Mesenchymal stem cell (in vitro differentiated cells and primary cell): ENCODE data around the gene NOSIP.

Source experiments
- DNase-seq: peaks from one replicate; pipeline ENCODE4 v3.0.0-alpha.2; 2013
- H2AFZ ChIP-seq: one replicate; pipeline ENCODE4 v1.6.1; 2013; ENCODE audit warnings: low read depth, mild to moderate bottlenecking, control low read depth, inconsistent platforms, low read length, moderate library complexity
- H2AK5ac ChIP-seq: 2 replicates; pipeline ENCODE4 v1.6.1; 2013; ENCODE audit warnings: low read length, moderate library complexity, mild to moderate bottlenecking, inconsistent platforms; ENCODE audit not compliant: severe bottlenecking
- H2BK120ac ChIP-seq: one replicate; pipeline ENCODE4 v1.6.1; 2013; ENCODE audit warnings: low read depth, mild to moderate bottlenecking, inconsistent platforms, low read length, moderate library complexity
- H2BK12ac ChIP-seq, 2 experiments: one replicate each; pipeline ENCODE4 v1.6.1; 2013; ENCODE audit warnings: inconsistent platforms in 2 of 2, low read length in 2 of 2, mild to moderate bottlenecking in 2 of 2, moderate library complexity in 2 of 2, control low read depth in 1 of 2
- H2BK15ac ChIP-seq: one replicate; pipeline ENCODE4 v1.6.1; 2013; ENCODE audit warnings: mild to moderate bottlenecking, low read depth, inconsistent platforms; ENCODE audit not compliant: poor library complexity, severe bottlenecking
- H2BK5ac ChIP-seq: 2 replicates; pipeline ENCODE4 v1.6.1; 2013; ENCODE audit warnings: low read depth, mild to moderate bottlenecking, low read length, control low read depth, inconsistent platforms; ENCODE audit not compliant: poor library complexity, severe bottlenecking
- H3K14ac ChIP-seq, 2 experiments: one replicate each; pipeline ENCODE4 v1.6.1; 2013; ENCODE audit warnings: inconsistent platforms in 2 of 2, low read length in 2 of 2, control low read depth in 1 of 2, mild to moderate bottlenecking in 1 of 2, moderate library complexity in 1 of 2
- H3K18ac ChIP-seq, 2 experiments: one replicate each; pipeline ENCODE4 v1.6.1; 2013; ENCODE audit warnings: inconsistent platforms in 2 of 2, low read length in 2 of 2, control low read depth in 1 of 2, low read depth in 1 of 2, mild to moderate bottlenecking in 1 of 2
- H3K23ac ChIP-seq, 2 experiments: one replicate each; pipeline ENCODE4 v1.6.1; 2013; ENCODE audit warnings: inconsistent platforms in 2 of 2, low read length in 2 of 2, mild to moderate bottlenecking in 2 of 2, moderate library complexity in 2 of 2, control low read depth in 1 of 2
- H3K27ac ChIP-seq: 2 replicates; pipeline ENCODE4 v1.5.1; 2013; ENCODE audit warnings: mild to moderate bottlenecking, moderate library complexity, low read length, control low read depth, inconsistent platforms; ENCODE audit not compliant: poor library complexity, severe bottlenecking
- H3K27me3 ChIP-seq, 2 experiments: 2 replicates each; pipeline versions ENCODE4 v1.6.1 to v1.7.0; 2013; ENCODE audit warnings: low read length in 2 of 2, mild to moderate bottlenecking in 2 of 2, moderate library complexity in 2 of 2, control low read depth in 1 of 2, inconsistent platforms in 1 of 2; ENCODE audit not compliant: control insufficient read depth in 1 of 2, insufficient read depth in 1 of 2
- H3K36me3 ChIP-seq, 2 experiments: 2 replicates each; pipeline versions ENCODE4 v1.6.1 to v1.7.0; 2013; ENCODE audit warnings: low read length in 2 of 2, control low read depth in 1 of 2, inconsistent platforms in 1 of 2, low read depth in 1 of 2, mild to moderate bottlenecking in 1 of 2; ENCODE audit not compliant: insufficient read depth in 2 of 2, control insufficient read depth in 1 of 2
- H3K4ac ChIP-seq, 2 experiments: one replicate each; pipeline ENCODE4 v1.6.1; 2013; ENCODE audit warnings: inconsistent platforms in 2 of 2, low read length in 2 of 2, mild to moderate bottlenecking in 2 of 2, moderate library complexity in 2 of 2, control low read depth in 1 of 2, low read depth in 1 of 2
- H3K4me1 ChIP-seq: 2 replicates; pipeline ENCODE4 v1.6.1; 2013; ENCODE audit warnings: low read depth, low read length, control low read depth; ENCODE audit not compliant: control insufficient read depth, insufficient read depth
- H3K4me2 ChIP-seq: 2 replicates; pipeline ENCODE4 v1.6.1; 2013; ENCODE audit warnings: low read length, mild to moderate bottlenecking, inconsistent platforms; ENCODE audit not compliant: poor library complexity, severe bottlenecking
- H3K4me3 ChIP-seq, 2 experiments: 2 replicates each; pipeline versions ENCODE4 v1.5.1 to v1.7.0; 2013; ENCODE audit warnings: low read length in 2 of 2, mild to moderate bottlenecking in 2 of 2, control low read depth in 1 of 2, low read depth in 1 of 2; ENCODE audit not compliant: insufficient read depth in 1 of 2
- H3K79me1 ChIP-seq: replicated peaks from 2 replicates; pipeline ENCODE4 v1.6.1; 2013; ENCODE audit warnings: mild to moderate bottlenecking, control low read depth, low read length, inconsistent platforms; ENCODE audit not compliant: poor library complexity, severe bottlenecking
- H3K9ac ChIP-seq: 2 replicates; pipeline ENCODE4 v1.7.0; 2013; ENCODE audit warnings: mild to moderate bottlenecking, low read length, moderate library complexity
- H3K9me3 ChIP-seq: 2 replicates; pipeline ENCODE4 v1.7.0; 2013; ENCODE audit warnings: mild to moderate bottlenecking, low read length; ENCODE audit not compliant: control insufficient read depth
- H4K8ac ChIP-seq: one replicate; pipeline ENCODE4 v1.6.1; 2013; ENCODE audit warnings: inconsistent platforms, mild to moderate bottlenecking, low read length, moderate library complexity
- H4K91ac ChIP-seq: one replicate; pipeline ENCODE4 v1.6.1; 2013; ENCODE audit warnings: mild to moderate bottlenecking, low read length, inconsistent platforms
- WGBS: methylation state at CpG from one replicate; pipeline ENCODE4 v1.1.7; 2013; ENCODE audit warnings: mixed read lengths; 5-methylcytosine and 5-hydroxymethylcytosine counted together

NOSIP gene

GRCh38 chr19:49574206-49574755 is 6.1 kb downstream of the NOSIP start:
- Histone ChIP-seq H2BK15ac (no peak overlapping the region), H3K36me3 (peaks cover 23 to 25% of the 10 kb centered on the region in 2 experiments), H3K27ac (no peak overlapping the region), H4K8ac (no peak overlapping the region), H2BK5ac (no peak overlapping the region), H3K18ac (no peak overlapping the region), H3K9ac (peak overlapping the region; percentile 36), H4K91ac (no peak overlapping the region), H3K27me3 (no peaks in the 10 kb centered on the region), H3K4me1 (peaks cover 12% of the 10 kb centered on the region), H3K4me3 (no peak overlapping the region), H2AK5ac (no peak overlapping the region), H3K23ac (no peak overlapping the region), H2BK12ac (no peak overlapping the region), H3K14ac (no peak overlapping the region), H3K4me2 (no peak overlapping the region), H2BK120ac (no peak overlapping the region), H2AFZ (no peak overlapping the region), H3K79me1 (peaks cover 12% of the 10 kb centered on the region), H3K4ac (no peak overlapping the region), H3K9me3 (no peaks in the 10 kb centered on the region)
- WGBS, result 88% methylated on average over 2 of the region's 2 CpGs
- DNase-seq, result peak; percentile 42

- 93% methylated on average over 1 of the region's 3 CpGs for WGBS
- no peak overlapping the region for H3K18ac ChIP-seq
- H2BK5ac ChIP-seq, result no peak overlapping the region
- H3K79me1 ChIP-seq, result peaks cover 14% of the 10 kb centered on the region
- H3K9ac ChIP-seq, result no peak overlapping the region
- H4K91ac ChIP-seq, result no peak overlapping the region
- no peak overlapping the region for H2BK120ac ChIP-seq
- H2BK12ac ChIP-seq, result no peak overlapping the region
- no peak overlapping the region for H3K4ac ChIP-seq
- H4K8ac ChIP-seq, result peak overlapping the region; percentile 47
- H2AFZ ChIP-seq, result no peak overlapping the region
- peaks cover 23 to 25% of the 10 kb centered on the region in 2 experiments for H3K36me3 ChIP-seq
- no peaks in the 10 kb centered on the region for H3K27me3 ChIP-seq
- no peak overlapping the region for H3K4me2 ChIP-seq
- H3K27ac ChIP-seq, result no peak overlapping the region
- no peak for DNase-seq
- H2BK15ac ChIP-seq, result no peak overlapping the region
- H2AK5ac ChIP-seq, result no peak overlapping the region
- no peak overlapping the region for H3K14ac ChIP-seq
- no peak overlapping the region for H3K4me3 ChIP-seq
- H3K9me3 ChIP-seq, result no peaks in the 10 kb centered on the region
- H3K4me1 ChIP-seq, result peaks cover 12% of the 10 kb centered on the region
- no peak overlapping the region for H3K23ac ChIP-seq
These were observed 6.9 kb downstream of the NOSIP start for GRCh38 chr19:49573425-49573824.

GRCh38 chr19:49573009-49573408 is 7.3 kb downstream of the NOSIP start:
- H3K18ac ChIP-seq, result no peak overlapping the region
- H2BK120ac ChIP-seq, result no peak overlapping the region
- no peak overlapping the region for H3K27ac ChIP-seq
- peaks cover 12% of the 10 kb centered on the region for H3K4me1 ChIP-seq
- H3K4me2 ChIP-seq, result no peak overlapping the region
- no peak overlapping the region for H3K14ac ChIP-seq
- no peak overlapping the region for H2AK5ac ChIP-seq
- no peak overlapping the region for H3K9ac ChIP-seq
- no peaks in the 10 kb centered on the region for H3K27me3 ChIP-seq
- no peak overlapping the region for H2BK15ac ChIP-seq
- H3K4me3 ChIP-seq, result no peak overlapping the region
- DNase-seq, result no peak
- 98% methylated on average over 7 of the region's 7 CpGs for WGBS
- H3K9me3 ChIP-seq, result no peaks in the 10 kb centered on the region
- H4K91ac ChIP-seq, result no peak overlapping the region
- H4K8ac ChIP-seq, result peak overlapping the region; percentile 47
- peaks cover 23 to 25% of the 10 kb centered on the region in 2 experiments for H3K36me3 ChIP-seq
- H3K23ac ChIP-seq, result no peak overlapping the region
- H2BK5ac ChIP-seq, result no peak overlapping the region
- no peak overlapping the region for H2BK12ac ChIP-seq
- no peak overlapping the region for H3K4ac ChIP-seq
- H2AFZ ChIP-seq, result no peak overlapping the region
- peaks cover 14% of the 10 kb centered on the region for H3K79me1 ChIP-seq

- 75% methylated on average over 8 of the region's 11 CpGs for WGBS
- no peak overlapping the region for H3K27ac ChIP-seq
- no peak overlapping the region for H3K4ac ChIP-seq
These were observed 9.2 kb downstream of the NOSIP start for GRCh38 chr19:49570997-49571676.

More at GRCh38 chr19:49570997-49571676, 9.2 kb downstream of the NOSIP start:
- Histone ChIP-seq H2BK15ac (no peak overlapping the region), H3K23ac (no peak overlapping the region), H2AK5ac (no peak overlapping the region), H3K4me1 (peaks cover 12% of the 10 kb centered on the region), H3K4me2 (no peak overlapping the region), H2BK120ac (no peak overlapping the region), H3K27me3 (no peaks in the 10 kb centered on the region), H3K14ac (no peak overlapping the region), H2BK5ac (no peak overlapping the region), H3K79me1 (peaks cover 14% of the 10 kb centered on the region), H2BK12ac (no peak overlapping the region), H3K9me3 (no peaks in the 10 kb centered on the region), H2AFZ (no peak overlapping the region), H3K4me3 (no peak overlapping the region), H3K9ac (peak overlapping the region; percentile 51), H3K36me3 (peaks cover 20 to 22% of the 10 kb centered on the region in 2 experiments), H4K8ac (no peak overlapping the region), H3K18ac (no peak overlapping the region), H4K91ac (no peak overlapping the region)
- DNase-seq, result no peak
